ENCODE measurements around the gene KRT28. TPM values are rescaled to one million over a fixed set of nuclear protein-coding genes. Genes with fewer than 3 reads are reported as not detected.
A peak's percentile ranks its signal among the peaks of the same experiment; 100 is the strongest.
"Not testable (repeated sequence)": the region's sequence is repeated elsewhere in the genome, so short reads cannot be mapped to it uniquely, and the experiment has no call there.

The KRT28 gene
- total RNA-seq, 1 donor from 2014 or later: not detected

DNA sequence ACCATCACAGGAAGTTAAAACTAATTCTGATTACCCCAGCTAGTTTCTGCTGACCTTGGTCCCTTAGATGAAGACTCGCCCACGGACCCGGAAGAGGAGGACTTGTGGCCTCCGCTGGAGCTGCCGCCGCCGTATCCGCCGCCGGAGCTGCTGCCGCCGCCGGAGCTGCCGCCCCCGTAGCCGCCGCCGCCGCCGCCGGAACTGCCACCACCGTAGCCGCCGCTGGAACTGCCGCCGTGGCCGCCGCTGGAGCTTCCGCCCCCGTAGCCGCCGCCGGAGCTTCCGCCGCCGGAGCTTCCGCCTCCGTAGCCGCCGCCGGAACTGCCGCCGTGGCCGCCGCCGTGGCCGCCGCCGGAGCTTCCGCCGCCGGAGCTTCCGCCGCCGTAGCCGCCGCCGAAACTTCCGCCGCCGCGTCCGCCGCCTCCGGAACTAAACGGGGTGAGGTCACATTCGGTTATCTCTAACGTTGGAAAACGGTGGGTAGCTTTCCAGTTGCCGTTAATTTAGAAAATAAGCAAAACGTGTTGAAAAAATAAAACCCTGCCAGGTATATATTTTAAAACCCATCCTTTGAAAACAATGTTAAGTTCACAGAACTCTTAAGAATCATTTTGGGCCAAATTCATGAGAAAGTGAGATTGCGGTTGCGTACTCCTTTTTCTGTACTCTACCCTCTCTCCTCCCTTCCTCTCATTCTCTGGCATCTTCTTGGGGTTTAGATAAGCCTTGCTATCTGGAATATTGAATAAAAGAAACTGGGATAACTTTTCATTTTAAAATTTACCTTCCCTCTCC is 19.2 kb upstream of the KRT28 start:
- DNase-seq (ENCODE audit: low spot score) (peak; percentile 85), ATAC-seq (peak; percentile 97)

DNA sequence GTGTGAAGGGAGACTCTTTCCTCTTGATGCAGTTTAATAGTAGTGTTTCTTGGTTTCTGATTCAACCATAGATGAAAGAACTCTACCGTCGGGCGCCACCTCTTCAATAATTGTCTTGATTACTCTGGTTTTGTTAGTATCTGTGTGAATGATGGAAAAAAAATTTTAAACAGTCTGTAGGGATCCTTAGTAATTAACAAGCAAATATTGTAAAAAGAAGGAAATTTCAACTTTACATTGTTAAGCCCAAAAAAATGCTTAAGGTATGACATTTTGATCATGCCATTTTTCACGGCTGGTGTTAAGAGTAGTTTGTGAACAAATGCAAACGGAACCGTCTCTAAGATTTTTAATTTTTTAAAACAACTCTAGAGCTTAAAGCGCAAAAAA is 18.6 kb upstream of the KRT28 start:
- DNase-seq (ENCODE audit: low spot score): no peak

DNA sequence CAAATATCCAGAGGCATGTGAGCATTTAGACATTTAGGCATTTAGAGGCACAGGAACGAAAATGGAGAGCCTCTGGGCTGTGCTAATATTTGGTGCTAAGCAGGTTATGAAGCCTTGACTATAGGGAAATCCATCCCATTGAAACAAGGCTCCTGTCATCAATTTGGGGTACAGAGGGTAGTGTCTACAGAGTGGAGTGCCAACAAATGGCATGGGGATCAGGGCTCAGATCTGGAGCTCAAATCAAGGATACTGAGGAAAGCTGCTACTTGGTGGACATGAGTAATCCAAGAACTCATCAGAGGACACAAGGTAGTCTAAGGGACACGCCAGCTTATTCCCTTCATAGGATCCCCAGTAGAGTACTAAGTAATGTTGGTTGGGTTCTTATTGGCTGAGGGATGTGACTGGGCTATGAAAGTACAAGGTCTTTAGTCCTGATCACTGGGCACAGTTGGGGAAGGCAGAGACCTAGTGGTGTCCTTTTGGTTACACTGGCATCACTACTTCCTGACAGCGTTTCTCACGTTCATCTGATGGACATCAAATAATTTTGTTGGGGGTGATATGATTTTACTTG is 17.4 kb upstream of the KRT28 start:
- DNase-seq (ENCODE audit: low spot score) (no peak), ATAC-seq (no peak)

More for the DNA sequence above, 18.6 kb upstream of the KRT28 start:
- no peak for ATAC-seq

DNA sequence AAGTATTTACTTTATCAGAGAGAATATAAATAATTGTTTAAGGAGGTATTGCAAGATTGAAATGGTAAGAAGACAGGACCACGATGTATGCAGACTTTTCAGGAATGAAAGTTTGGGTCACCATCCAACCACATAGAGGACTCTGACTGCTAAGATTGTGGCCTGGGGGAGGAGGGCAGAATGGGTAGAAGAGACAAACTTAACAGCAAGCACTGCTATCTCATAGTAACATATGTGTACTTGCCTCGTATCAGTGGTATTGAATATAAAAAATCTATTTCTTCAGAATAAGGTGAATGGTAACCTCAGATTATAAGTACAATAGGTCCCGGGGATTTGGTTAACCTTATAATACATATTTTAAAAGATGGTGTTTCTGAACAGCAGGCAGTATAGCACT is 16.8 kb upstream of the KRT28 start:
- DNase-seq (ENCODE audit: low spot score): no peak
- no peak for ATAC-seq

DNA sequence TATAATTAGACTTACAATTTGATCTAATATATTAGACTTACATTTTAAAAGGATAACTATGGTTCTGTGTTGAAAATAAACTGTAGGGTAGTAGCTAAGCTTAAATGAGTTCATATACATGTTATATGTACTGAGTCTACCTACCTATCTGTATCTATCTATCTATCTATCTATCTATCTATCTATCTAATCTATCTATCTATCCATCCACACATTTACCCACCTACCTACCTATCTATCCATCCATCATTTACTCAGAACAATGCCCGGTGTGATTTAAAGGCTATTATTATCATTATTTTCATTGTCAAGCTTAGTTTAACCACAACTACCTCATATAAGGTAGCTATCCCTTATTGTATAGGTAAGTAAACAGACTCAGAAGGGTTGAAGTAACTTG is 15.6 kb upstream of the KRT28 start:
- DNase-seq (ENCODE audit: low spot score): no peak
- no peak for ATAC-seq

DNA sequence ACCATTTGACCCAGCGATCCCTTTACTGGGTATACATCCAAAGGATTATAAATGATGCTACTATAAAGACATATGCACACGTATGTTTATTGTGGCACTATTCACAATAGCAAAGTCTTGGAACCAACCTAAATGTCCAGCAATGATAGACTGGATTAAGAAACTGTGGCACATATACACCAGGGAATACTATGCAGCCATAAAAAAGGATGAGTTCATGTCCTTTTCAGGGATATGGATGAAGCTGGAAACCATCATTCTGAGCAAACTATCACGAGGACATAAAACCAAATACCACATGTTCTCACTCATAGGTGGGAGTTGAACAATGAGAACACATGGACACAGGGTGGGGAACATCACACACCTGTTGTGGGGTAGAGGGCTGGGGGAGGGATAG is 14.9 kb upstream of the KRT28 start:
- ATAC-seq; DNase-seq (ENCODE audit: low spot score): not testable (repeated sequence)

DNA sequence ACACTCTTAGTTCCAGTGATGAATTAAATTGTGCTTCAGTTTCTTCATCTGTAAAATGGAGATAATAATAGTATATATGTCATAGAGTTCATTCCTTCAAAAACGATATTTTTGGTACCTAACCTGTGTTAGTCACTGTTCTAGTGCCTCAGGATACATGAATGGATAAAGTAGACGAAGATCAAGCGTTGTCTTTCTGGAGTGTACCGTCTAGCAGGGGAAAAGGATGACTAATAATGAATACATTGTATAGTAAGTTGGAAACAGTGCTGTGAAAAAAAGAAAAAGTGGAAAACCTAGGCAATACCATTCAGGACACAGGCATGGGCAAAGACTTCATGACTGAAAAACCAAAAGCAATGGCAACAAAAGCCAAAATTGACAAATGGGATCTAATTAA is 14.0 kb upstream of the KRT28 start:
- no peak for DNase-seq (ENCODE audit: low spot score)
- ATAC-seq: no peak

DNA sequence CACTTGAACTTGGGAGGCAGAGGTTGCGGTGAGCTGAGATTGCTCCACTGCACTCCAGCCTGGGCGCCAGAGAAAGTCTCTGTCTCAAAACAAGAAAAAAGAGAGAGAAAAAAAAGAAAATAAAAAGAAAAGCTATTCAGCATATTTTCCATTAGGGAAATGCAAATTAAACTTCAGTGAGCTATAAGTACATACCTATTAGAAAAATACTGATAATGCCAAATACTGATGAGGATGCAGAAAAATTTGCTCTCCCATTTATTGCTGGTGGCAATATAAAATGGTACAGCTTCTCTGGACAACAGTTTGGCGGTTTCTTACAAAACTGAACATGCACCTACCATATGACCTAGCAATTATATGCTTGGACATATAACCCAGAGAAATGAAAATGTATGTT is 12.9 kb upstream of the KRT28 start:
- ATAC-seq: no peak
- no peak for DNase-seq (ENCODE audit: low spot score)

DNA sequence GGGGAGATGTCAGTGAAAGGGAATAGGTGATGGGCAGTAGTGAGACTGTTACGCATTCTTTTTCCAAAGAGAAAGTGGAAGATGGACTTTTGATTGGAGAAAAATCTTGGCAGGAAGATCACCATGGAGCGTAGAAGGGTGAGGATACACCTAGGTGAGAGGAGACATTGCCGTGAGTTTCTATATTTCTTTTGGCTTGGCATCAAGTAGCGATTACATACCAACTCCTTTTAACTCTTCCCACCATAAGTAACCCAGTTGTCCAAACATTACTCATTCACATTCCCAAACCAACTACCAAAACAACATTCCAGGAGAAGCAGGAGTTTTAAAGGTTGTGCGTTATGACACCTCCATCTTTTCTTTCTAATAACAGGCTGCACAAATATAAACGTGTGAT is 10.7 kb upstream of the KRT28 start:
- ATAC-seq (no peak), DNase-seq (ENCODE audit: low spot score) (no peak)

DNA sequence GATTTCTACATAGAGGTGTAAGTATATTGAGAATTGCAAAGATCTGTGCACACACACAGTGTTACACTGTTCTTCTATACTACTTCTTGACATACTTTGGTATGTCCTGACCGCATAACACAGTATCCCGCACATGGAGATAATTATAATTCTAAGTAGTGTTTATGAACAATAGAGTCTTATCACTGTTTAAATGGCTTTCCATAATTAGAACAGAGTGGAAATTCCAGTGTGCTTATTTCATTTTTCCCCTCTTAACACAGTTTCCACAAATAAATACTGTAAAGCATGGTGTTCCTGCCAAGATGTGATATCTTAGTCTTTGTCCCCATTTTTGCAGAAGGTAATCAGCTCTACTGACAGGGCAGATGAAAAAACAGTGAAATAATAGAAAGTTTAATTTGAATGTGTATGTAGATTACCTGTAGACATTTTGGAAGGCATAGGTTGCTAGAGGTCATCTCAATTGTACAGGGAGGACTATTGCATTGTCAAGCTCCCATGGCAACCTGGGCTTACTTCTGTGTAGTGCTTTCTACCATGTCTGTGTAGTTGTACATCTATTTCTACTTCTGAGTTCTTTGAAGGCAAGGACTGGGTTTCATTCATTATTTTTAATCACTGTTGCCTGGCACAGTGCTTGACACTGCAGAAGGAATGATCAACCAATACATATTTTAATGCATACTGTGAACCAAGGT is 10.1 kb upstream of the KRT28 start:
- ATAC-seq (no peak), DNase-seq (ENCODE audit: low spot score) (no peak)

DNA sequence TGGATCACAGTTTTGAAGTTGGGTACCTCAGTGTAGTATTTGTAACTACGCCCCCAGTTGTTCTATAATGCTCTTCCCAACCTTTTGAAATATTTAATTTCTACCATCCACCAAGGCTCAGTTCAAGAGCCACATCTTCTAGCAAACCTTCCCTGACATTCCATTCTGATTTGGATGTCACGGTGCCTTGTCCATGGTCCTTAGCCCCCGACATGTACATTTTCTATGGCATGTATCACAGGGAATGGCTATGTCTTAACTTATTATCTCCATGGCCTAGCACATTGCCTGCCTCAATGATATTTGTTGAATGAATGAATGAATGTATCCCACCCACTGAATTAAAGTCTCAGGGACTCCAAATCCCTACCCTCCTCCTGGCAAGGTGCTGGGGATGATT is 6.4 kb upstream of the KRT28 start:
- ATAC-seq (no peak), DNase-seq (ENCODE audit: low spot score) (no peak)

DNA sequence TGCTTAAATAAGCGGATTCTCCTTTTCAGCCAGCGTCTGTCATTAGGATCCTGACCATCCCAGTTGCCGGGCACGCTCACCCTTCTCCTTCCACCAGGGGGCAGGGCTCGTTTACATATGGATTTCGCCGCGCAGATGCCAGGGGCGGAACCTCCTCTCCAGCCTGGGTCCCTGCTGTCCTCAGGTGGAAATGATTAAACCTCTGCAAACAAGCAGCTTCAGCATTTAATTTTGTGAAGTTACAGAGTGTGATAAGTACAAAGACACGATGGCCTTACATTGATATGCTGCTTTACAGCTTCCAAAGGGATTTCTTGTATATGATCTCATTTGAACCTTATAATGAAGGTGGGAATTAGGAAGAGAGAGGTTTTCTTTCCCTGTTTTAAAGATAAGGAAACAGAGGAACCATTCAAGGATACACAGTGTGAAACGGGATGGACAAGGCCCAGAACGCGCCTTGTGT is 3.9 kb upstream of the KRT28 start:
- peak; percentile 75 for DNase-seq (ENCODE audit: low spot score)
- peak; percentile 100 for ATAC-seq

DNA sequence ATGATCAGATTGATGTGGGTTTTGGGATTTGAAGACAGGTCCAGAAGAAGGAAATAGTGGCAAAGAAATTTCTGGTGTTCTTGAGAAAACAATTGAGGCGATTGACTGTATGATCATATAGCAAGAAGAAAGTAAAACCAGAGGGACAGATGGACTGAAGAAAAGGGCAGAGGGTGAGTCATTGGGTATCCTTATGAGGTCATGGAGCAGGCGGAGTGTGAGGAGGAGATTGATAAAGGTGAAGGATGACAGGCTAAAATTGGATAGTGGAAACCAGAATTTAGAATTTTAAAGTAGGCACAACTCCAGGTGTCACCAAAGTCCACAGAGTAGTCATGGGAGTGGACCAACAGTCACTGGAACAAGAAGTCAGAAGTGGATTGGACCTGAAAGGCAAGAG is 1.4 kb upstream of the KRT28 start:
- no peak for ATAC-seq
- no peak for DNase-seq (ENCODE audit: low spot score)

DNA sequence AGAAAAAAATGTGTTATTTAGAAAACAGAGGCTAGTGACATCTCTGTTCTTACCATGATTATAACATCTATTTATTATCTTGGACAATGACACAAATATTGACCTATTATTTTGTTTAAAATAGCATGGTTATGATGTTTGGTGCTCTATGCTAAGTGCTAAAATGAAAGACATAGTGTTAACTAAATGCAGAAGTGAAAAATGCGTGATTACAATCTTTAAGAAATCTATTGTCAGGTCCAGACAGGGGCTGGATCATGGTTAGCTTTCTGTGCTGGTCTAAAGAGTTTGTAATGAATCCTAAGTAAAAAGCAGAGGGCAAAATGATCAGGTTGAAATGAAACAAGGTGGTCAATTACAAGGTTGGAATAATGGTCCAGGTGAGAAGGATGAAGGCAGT is 622 bp upstream of the KRT28 start:
- DNase-seq (ENCODE audit: low spot score) (no peak), ATAC-seq (no peak)

DNA sequence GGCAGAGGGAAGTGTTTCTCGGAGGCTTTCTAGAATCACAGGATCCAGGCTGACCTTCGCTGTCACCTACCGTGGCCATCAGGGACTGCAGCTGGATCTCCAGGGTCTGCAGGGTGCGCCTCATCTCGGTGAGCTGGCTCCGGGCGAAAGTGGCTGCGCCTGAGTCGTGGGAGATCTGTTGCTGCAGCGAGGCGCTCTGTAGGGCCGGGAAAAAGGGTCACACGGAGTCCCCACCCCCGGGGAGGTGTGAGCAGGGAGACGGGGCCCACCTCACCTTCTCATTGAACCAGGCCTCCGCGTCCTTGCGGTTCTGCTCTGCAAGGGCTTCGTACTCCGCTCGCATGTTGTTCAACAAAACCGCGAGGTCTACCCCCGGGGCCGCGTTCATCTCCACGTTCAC is 2.9 kb downstream of the KRT28 start:
- ATAC-seq (no peak), DNase-seq (ENCODE audit: low spot score) (no peak)

DNA sequence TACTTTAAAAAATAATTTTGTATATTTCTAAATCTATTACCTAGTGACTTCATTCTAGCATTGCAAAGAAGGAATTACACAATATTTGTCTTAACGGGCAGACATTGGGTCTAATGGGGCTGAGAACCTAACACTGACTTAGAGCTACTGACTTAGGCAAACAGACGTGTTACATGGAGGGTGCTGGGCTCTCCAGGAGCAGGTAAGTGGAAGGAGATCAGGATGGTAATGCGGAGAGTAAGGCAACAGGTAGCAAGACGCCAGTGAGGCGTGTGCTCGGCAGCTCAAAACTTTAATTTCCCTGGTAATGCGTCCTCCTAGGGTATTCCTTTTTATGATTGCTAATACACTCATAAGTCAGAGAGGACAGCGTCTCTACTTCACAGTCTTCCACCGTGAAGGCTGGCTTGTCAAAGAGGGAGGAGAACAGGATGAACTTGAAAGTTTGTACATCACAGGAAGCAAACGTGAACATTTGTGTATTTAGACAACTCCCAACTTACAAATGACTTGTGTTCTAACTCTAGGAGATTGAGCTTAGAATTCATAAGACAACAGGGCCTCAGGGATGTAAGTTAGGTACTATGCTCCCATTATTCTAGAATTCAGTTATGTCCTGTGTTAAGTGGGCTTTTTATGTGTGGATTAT is 4.6 kb downstream of the KRT28 start:
- ATAC-seq: no peak
- no peak for DNase-seq (ENCODE audit: low spot score)

DNA sequence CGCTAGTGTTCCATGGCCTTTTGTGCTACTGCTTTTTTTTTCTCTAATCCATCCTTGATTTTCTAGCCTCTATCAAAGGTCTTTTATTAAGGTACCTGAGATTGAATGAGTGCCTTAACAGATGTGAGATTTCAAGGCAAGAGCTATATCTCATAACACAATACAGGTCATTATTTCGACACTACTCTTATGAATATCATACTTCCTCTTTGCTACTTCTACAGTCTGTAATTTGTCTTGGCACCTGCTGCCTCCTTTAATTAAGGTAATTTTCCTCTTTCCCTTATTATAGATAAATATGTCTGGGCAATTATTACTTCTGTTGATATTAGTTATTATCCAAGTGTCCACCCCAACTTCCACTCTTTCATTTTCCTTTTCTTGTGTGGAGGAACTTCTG is 5.3 kb downstream of the KRT28 start:
- ATAC-seq: no peak
- DNase-seq (ENCODE audit: low spot score): no peak

DNA sequence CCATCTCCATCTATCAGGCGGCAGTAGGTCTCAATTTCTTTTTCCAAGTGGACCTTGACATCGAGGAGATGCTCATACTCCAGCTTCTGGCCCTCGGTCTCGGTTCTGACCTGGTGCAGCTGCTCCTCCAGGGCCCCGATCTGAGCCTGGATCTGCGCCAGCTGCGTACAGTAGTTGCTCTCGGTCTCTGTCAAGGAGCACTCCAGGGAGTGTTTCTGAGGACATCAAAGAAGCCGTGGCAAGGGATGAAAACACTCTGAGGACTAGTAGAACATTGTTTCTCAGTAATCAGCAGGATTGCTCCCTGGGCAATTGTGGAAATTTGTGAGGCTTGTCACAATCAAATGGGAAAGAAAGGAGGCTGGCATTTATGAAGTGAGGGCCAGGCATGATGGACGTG is 5.9 kb downstream of the KRT28 start:
- DNase-seq (ENCODE audit: low spot score) (no peak), ATAC-seq (no peak)

DNA sequence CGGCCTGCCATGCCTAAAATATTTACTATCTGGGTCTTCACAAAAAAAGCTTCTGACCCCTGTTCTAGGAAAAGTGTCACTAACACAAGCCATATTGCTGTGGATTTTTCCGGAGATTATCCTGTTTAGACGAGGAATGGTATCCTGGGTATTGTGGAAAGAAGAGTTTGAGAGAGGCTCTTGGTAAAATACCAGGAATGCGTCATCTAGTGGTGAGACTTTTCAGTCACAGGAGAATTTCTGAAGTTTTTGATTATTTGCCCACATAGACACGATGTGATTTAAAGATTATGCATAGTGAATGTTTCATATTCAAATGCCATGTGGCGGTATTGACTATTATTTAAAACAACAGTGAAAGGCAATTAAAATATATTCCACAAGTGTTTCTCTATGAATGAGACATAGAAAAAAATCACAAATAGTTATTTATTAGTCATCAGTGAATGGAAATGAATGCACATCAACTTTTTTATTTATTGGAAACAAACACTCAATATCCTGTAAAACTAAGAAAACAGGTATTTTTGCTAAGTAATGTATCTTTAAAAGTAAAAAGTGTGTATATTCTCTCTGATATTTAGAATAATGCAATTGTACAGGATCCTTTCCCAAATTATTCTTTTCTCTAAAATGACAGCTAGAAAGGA is 7.8 kb downstream of the KRT28 start:
- no peak for DNase-seq (ENCODE audit: low spot score)
- ATAC-seq: peak; percentile 82

DNA sequence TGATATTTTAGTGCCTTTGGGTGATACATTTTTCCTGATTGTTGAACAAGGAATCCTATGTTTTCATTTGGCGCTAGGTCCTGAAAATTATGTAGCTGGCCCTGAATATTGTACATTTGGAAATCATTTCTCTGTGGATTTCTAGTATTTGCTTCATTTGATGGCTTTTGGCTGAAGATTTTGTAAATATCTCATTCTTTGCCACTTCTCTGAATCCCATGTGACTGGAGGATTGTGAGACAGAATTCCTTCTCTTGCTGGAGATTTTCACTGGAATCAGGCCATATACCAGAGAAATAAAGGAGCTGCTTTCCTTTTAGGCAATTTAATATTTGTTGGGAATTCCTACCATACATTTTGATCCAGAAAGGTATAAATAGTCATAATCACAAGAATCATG is 8.6 kb downstream of the KRT28 start:
- ATAC-seq (no peak), DNase-seq (ENCODE audit: low spot score) (no peak)

DNA sequence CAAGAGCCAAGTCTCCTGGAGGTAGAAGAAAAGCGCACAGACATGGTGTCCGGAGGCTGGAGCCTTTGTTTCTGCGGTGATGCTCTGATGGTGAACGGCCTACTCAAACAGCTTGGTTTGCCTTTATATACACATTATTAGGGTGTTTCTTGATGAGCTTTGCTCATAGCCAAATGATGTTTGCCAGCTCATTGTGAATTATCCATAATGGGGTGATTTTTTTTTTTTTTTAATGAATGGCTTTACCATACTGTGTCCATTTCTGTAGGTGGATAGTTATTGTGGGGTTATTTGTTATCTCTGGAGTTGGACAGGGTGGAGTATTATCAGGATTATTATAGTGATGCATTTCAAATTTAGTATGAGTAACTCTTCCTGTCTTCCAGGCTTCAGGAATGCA is 17.3 kb downstream of the KRT28 start, which contains the start of gene KRT27:
KRT27 (minus strand) TSS at position 101 of the 400 bp plus-strand sequence; CDS start at position 44, 57 bp downstream.
- DNase-seq (ENCODE audit: low spot score): no peak
- ATAC-seq: no peak

Measured in left lobe of liver (tissue), 2 donors.